ENCODE data around the gene ZSCAN10. TPM values are rescaled to one million over a fixed set of nuclear protein-coding genes. Genes with fewer than 3 reads are reported as not detected.

ZSCAN10 gene
- total RNA-seq, 4 donors from 2014 or later = not detected

- intact Hi-C loops (cut with DNase I; ENCODE audit: low total_unique reads) = no loop called here
- Histone ChIP-seq H3K36me3 (peaks cover 0 to 14% (median 2%) of the 10 kb centered on the region in 4 donors), H3K27me3 (no peaks in the 10 kb centered on the region), H3K4me1 (peaks cover 4 to 25% (median 19%) of the 10 kb centered on the region in 4 donors), H3K27ac (no peak overlapping the region), H3K9me3 (no peaks in the 10 kb centered on the region), H3K4me3 (no peak overlapping the region)
- in situ Hi-C loops (cut with MboI; ENCODE audit: low pct_ligation_motif_present in 1 of 4, low pct_unique_long_range_greater_than_20kb in 1 of 4, low sequenced_read_pairs in 3 of 4) = loop anchor here in 1 of 4 donors (25.0 kb wide), 1 partner anchor 108 kb away; the partner anchor contains the start of genes BICDL2 and MMP25
- no peak for DNase-seq
- TF ChIP-seq EP300 (IDR thresholded peaks at IDR 0.05; ENCODE audit: low read depth) (no peak), POLR2A (IDR thresholded peaks at IDR 0.05) (no peak), POLR2AphosphoS5 (IDR thresholded peaks at IDR 0.05) (no peak)
- 82 to 90% methylated on average over 2 to 12 of the region's 12 CpGs for WGBS, 2 donors (ENCODE audit: low coverage in 1 of 2)
Measured at GRCh38 chr16:3145660-3146059, 46.6 kb upstream of the ZSCAN10 start.

- H3K27me3 ChIP-seq = no peaks in the 10 kb centered on the region
- no peaks in the 10 kb centered on the region for H3K9me3 ChIP-seq
- peaks cover 4 to 24% (median 18%) of the 10 kb centered on the region in 4 donors for H3K4me1 ChIP-seq
- intact Hi-C loops (cut with DNase I; ENCODE audit: low total_unique reads) = no loop called here
- no peak overlapping the region for H3K27ac ChIP-seq
- DNase-seq = no peak
- WGBS, 2 donors (ENCODE audit: low coverage in 1 of 2) = 73% methylated on average over 10 of the region's 10 CpGs; no CpG with 5 or more reads in 1 of the 2 donors
- peaks cover 0 to 15% (median 2%) of the 10 kb centered on the region in 4 donors for H3K36me3 ChIP-seq
- TF ChIP-seq EP300 (IDR thresholded peaks at IDR 0.05; ENCODE audit: low read depth) (no peak), POLR2AphosphoS5 (IDR thresholded peaks at IDR 0.05) (no peak), CTCF (IDR thresholded peaks at IDR 0.05) (no peak), POLR2A (IDR thresholded peaks at IDR 0.05) (no peak)
- in situ Hi-C loops (cut with MboI; ENCODE audit: low pct_ligation_motif_present in 1 of 4, low pct_unique_long_range_greater_than_20kb in 1 of 4, low sequenced_read_pairs in 3 of 4) = loop anchor here in 1 of 4 donors (25.0 kb wide), 1 partner anchor 108 kb away; the partner anchor contains the start of genes BICDL2 and MMP25
- no peak overlapping the region for H3K4me3 ChIP-seq
Measured at GRCh38 chr16:3145151-3145550, 46.1 kb upstream of the ZSCAN10 start.

DNA sequence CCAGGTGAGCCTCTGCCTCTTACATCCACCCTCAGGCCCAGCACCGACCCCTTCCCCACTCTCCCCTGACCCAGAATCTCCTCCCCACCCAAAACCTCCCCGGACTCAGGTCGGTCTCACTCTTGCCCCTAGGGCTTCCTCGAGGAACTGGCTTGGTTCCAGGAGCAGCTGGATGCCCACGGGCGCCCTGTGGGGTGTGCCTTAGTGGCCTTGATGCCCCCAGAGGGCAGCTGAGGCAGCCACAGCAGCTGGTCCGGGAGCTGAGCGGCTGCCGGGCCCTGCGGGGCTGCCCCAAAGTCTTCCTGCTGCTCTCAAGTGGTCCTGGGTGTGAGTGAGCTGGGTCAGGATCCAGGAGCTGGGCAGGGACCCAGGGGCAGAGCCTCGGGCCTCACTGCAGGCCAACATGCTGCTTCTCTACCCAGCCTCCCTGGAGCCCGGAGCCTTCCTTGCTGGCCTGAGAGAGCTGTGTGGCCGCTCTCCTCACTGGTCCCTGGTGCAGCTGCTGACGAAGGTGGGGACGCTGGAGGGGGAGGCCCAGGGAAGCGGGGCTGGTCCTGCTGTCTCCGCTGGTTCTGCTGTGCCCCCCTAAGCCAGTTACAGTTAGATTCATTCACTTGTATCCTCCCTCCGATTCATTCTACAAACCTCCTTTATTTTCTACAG, 45.4 kb upstream of the ZSCAN10 start:
- H3K4me3 ChIP-seq = peak overlapping the region in 1 of 4 donors; percentile 8
- peaks cover 3 to 17% (median 15%) of the 10 kb centered on the region in 4 donors for H3K4me1 ChIP-seq
- peak overlapping the region in 3 of 4 donors; percentile 28 to 73 (median 67) for H3K27ac ChIP-seq
- no peak for TF ChIP-seq POLR2AphosphoS5 (IDR thresholded peaks at IDR 0.05)
- no peak for TF ChIP-seq EP300 (IDR thresholded peaks at IDR 0.05; ENCODE audit: low read depth)
- TF ChIP-seq CTCF (IDR thresholded peaks at IDR 0.05) = no peak
- no peak for TF ChIP-seq POLR2A (IDR thresholded peaks at IDR 0.05)
- WGBS, 2 donors (ENCODE audit: low coverage in 1 of 2) = 46 to 100% methylated on average over 1 to 12 of the region's 18 CpGs
- H3K9me3 ChIP-seq = no peaks in the 10 kb centered on the region
- DNase-seq = no peak
- in situ Hi-C loops (cut with MboI; ENCODE audit: low pct_ligation_motif_present in 1 of 4, low pct_unique_long_range_greater_than_20kb in 1 of 4, low sequenced_read_pairs in 3 of 4) (loop anchor here in 1 of 4 donors (25.0 kb wide), 1 partner anchor 107 kb away; the partner anchor contains the start of genes BICDL2 and MMP25), intact Hi-C loops (cut with DNase I; ENCODE audit: low total_unique reads) (no loop called here)
- H3K36me3 ChIP-seq = peaks cover 0 to 15% (median 2%) of the 10 kb centered on the region in 4 donors
- no peaks in the 10 kb centered on the region for H3K27me3 ChIP-seq

DNA sequence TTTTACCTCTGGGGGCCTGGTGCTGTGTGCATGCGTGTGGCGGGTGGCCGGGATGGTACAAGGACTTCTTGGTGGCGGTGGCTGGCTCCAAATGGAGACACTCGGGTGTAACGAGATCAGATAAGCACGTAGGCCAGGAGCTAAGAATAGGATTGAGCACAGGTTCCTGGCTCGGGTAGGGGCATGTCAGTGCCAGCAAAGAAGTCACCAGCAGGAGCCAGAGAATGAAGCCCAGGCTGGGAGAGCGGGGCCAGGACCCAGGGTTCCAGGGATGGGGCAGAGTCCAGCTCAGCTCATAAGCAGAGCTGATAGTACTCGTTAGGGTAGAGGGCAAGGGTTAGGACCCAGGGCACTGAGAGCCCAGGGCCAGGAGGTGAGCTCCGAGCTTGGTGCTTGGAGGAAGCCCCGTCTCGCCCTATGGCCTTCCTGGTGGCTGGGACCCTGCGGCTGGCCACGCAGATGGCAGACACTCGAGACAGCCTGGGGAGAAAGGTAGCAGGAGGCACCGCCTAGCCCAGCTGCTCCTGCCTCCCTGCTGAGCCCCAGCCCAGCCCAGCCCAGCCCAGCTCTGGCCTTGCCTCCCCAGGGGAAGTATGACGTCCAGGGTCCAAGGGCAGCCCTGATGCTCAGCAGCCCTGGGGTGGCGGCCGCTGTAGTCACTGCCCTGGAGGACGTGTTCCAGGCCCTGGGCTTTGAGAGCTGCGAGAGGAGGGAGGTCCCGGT, 44.7 kb upstream of the ZSCAN10 start:
- Histone ChIP-seq H3K36me3 (peaks cover 0 to 15% (median 2%) of the 10 kb centered on the region in 4 donors), H3K27me3 (no peaks in the 10 kb centered on the region), H3K4me3 (peak overlapping the region in 1 of 4 donors; percentile 8), H3K9me3 (no peaks in the 10 kb centered on the region), H3K27ac (peak overlapping the region in 3 of 4 donors; percentile 28 to 73 (median 67)), H3K4me1 (peaks cover 0 to 14% (median 13%) of the 10 kb centered on the region in 4 donors)
- in situ Hi-C loops (cut with MboI; ENCODE audit: low pct_ligation_motif_present in 1 of 4, low pct_unique_long_range_greater_than_20kb in 1 of 4, low sequenced_read_pairs in 3 of 4) = loop anchor here in 1 of 4 donors (25.0 kb wide), 1 partner anchor 106 kb away; the partner anchor contains the start of genes BICDL2 and MMP25
- intact Hi-C loops (cut with DNase I; ENCODE audit: low total_unique reads) = no loop called here
- peak in 2 of 3 donors; percentile 13 to 28 for TF ChIP-seq POLR2AphosphoS5 (IDR thresholded peaks at IDR 0.05)
- TF ChIP-seq CTCF (IDR thresholded peaks at IDR 0.05) = no peak
- TF ChIP-seq POLR2A (IDR thresholded peaks at IDR 0.05) = peak; percentile 56
- DNase-seq = peak; percentile 79
- 53 to 70% methylated on average over 3 to 13 of the region's 23 CpGs for WGBS, 2 donors (ENCODE audit: low coverage in 1 of 2)
